Stimulated activated CD4-positive, alpha-beta T cell treated with anti-CD3 and anti-CD28 coated beads, Interleukin-15, amount 100 ng/mL, for 48 hours (primary cell): Measurements from ENCODE around the gene ABCC9.

ENCODE experiments used
- DNase-seq, 2 donors: peaks; one replicate each; pipeline ENCODE4 v3.0.0-alpha.2; 2020; ENCODE audit warnings: low read depth in 2 of 2

ABCC9 gene

GRCh38 chr12:21775133-21775820 lies 165.9 kb downstream of the ABCC9 start:
- DNase-seq, result no peak

- DNase-seq, result no peak
Measured at GRCh38 chr12:21774358-21775132, 166.7 kb downstream of the ABCC9 start, which contains the start of gene KCNJ8. KCNJ8 (minus strand) TSS chr12:21774706; CDS start chr12:21773616, 1,090 bp downstream.

- no peak for DNase-seq
Measured at GRCh38 chr12:21773806-21774205, 167.4 kb downstream of the ABCC9 start.

- no peak for DNase-seq
Measured at GRCh38 chr12:21773263-21773741, 167.9 kb downstream of the ABCC9 start.

- no peak for DNase-seq
Measured at GRCh38 chr12:21771311-21771710, 169.9 kb downstream of the ABCC9 start.

- no peak for DNase-seq
Measured at GRCh38 chr12:21769307-21769706, 171.9 kb downstream of the ABCC9 start.

- DNase-seq, result no peak
Measured at GRCh38 chr12:21766403-21766802, 174.8 kb downstream of the ABCC9 start.

GRCh38 chr12:21764950-21765349 lies 176.3 kb downstream of the ABCC9 start:
- DNase-seq, result no peak

- DNase-seq, result no peak
Measured at GRCh38 chr12:21764065-21764464, 177.2 kb downstream of the ABCC9 start.

GRCh38 chr12:21763531-21763930 lies 177.7 kb downstream of the ABCC9 start:
- DNase-seq, result no peak

- DNase-seq, result no peak
Measured at GRCh38 chr12:21759737-21760136, 181.5 kb downstream of the ABCC9 start.

GRCh38 chr12:21757735-21758134 lies 183.5 kb downstream of the ABCC9 start:
- DNase-seq, result no peak

GRCh38 chr12:21756699-21757098 lies 184.5 kb downstream of the ABCC9 start:
- DNase-seq, result no peak

- no peak for DNase-seq
Measured at GRCh38 chr12:21751517-21751916, 189.7 kb downstream of the ABCC9 start.
